HG03135 (cell line): ENCODE results near the gene TAGLN.
"Not testable (repeated sequence)": the region's sequence is repeated elsewhere in the genome, so short reads cannot be mapped to it uniquely, and the experiment has no call there.

ENCODE experiments used
- ATAC-seq: cut with Tn5 transposase; IDR thresholded peaks from one replicate; pipeline ENCODE4 v1.9.1; 2021; ENCODE audit warnings: mild to moderate bottlenecking, moderate library complexity; ENCODE audit not compliant: unreplicated experiment

TAGLN gene

DNA sequence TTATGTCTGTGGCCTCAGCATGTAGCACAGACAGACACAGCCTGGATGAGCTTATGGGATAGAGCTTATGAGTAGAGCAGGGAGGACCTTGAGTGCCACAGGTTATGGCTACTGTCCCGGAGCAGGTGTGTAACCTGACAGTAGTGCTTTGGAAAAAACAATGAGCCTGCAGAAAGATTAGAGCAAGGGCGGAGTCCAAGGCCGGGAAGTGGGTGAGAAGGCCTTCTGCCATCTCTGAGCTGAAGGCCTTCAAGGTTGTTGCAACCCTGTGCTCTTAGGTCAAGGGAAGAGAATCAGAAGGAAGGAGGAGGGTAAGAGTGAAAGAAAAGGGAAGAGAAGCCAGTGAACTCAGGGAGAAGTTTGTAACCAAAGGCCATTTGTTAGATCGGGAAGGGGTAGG is 3.9 kb upstream of the TAGLN start:
- ATAC-seq: no peak

DNA sequence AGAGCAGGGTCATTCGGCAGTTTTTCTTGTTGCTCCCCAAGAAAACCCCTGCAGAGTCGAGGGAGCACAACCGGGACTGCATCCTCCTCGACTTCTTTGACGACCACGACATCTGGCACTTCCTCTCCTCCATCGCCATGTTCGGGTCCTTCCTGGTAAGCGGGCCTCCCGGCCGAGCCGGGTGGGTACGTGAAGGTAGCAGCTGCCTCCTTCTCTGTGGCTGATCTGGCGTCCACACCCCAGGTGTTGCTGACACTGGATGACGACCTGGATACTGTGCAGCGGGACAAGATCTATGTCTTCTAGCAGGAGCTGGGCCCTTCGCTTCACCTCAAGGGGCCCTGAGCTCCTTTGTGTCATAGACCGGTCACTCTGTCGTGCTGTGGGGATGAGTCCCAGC is 3.4 kb upstream of the TAGLN start:
- ATAC-seq: no peak

- ATAC-seq: no peak
Measured at GRCh38 chr11:117197006-117197405, 2.2 kb upstream of the TAGLN start.

- ATAC-seq: no peak
Measured at GRCh38 chr11:117197516-117198456, 1.4 kb upstream of the TAGLN start.

- no peak for ATAC-seq
Measured at GRCh38 chr11:117198613-117199012, 557 bp upstream of the TAGLN start.

DNA sequence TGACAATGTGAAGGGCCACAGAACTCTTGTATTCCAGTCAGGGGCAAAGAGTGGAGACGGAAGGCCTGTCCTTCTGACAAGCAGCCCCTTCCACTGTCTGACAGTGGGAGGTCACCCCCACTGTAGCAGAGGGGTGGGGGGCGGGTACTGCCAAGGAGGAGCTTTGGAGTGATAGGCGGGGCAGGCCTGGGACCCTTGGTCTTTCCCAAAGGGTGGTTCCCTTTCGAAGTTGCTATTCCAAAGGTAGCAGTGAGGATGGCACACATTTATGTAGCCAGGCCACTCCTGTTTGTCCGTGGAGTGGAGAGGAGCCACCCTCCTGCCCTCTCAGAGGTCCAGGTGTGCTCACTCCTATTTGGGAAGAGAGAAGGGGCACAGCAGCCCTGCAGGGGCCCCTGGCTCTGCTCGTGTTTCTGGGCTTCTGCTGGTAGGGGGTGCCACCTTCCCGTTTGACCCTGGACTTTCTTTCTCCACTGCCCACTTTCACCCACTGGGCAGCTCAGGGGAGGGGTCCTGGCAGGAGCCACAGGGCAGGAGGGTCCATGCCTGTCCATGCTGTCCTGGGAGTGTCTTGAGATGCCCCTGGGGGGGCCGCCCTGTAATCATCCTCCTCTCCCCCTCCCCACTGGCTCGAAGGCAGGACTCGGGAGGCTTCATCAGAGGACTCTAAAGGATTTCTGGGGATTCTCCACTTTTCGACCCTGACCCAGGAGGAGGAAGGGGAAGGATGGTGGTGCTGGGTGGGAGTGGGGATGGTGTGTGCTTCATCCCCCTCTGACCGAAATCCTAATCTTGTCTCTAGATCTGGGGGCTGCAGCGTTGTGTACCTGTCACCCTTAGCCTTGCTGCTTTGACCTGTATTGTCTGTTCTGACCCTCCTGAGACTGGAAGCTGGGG is 994 bp downstream of the TAGLN start:
- ATAC-seq: no peak

- ATAC-seq: no peak
Measured at GRCh38 chr11:117200813-117201657, 1.9 kb downstream of the TAGLN start.

DNA sequence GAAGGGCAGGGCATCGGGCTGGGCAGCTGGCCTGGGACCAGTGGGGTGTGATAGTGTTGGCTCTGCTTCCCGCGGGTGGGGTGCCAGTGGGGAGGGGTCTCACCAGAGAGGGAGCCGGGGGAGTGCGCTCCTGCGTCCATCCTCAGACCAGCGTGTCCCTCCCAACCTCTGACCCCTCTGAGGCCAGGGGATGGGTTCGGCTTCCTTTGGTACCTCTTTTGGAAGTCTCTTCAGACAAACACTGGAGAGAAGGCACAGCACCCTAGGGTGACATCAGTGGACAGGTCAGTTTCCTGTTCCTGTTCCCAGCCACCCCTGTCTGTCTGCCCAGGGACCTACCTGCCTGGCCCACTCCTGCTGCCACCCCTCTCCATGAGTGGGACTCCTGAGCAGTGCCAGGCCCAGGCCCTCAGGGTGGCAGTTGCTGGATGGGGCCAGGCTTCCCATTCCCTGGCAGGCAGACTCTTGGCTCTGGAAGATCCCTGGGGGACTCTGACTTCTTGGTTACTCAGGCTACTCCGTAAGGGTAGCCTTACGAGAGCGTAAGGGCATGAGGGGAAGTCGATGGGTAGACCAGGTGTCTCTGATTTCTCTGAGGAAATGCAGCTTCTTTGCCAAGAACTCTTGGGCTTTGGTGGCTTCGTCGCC is 2.6 kb downstream of the TAGLN start:
- ATAC-seq: no peak

DNA sequence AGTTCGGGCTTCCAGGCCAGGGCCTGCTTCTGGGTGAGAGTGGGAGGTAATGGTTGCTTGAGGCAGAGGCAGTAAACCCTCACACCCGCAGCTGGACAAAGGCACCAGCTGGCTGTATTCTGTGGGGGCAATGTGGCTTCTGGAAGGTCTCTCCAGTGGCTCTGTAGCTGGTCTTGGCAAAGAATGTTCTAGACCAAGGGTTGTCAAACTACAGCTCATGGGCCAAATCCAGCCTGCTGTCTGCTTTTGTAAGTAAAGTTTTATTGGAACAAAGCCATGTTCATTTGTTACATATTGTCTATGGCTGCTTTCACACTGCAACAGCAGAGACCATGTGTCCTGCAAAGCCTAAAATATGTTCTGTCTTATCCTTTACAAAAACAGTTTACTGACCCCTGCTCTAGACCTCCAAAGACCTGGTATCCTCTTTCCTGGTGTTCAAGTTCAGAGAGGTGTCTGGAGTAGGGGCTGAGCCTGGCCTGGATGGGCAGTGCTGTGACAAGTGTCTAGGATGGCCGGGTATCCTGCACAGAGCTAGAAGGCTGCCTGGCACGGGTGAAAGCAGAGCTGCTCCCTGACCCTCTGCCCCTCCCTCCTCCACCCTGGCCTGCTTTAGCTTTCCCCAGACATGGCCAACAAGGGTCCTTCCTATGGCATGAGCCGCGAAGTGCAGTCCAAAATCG is 3.4 kb downstream of the TAGLN start:
- ATAC-seq: no peak

DNA sequence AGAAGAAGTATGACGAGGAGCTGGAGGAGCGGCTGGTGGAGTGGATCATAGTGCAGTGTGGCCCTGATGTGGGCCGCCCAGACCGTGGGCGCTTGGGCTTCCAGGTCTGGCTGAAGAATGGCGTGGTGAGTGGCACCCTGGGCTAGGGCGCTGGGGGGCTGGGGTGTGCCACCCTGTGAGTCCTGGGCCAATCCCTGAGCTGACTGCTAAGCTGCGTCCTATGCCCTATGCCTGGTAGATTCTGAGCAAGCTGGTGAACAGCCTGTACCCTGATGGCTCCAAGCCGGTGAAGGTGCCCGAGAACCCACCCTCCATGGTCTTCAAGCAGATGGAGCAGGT is 3.9 kb downstream of the TAGLN start:
- no peak for ATAC-seq

- ATAC-seq: no peak
Measured at GRCh38 chr11:117204283-117205080, 5.3 kb downstream of the TAGLN start.

DNA sequence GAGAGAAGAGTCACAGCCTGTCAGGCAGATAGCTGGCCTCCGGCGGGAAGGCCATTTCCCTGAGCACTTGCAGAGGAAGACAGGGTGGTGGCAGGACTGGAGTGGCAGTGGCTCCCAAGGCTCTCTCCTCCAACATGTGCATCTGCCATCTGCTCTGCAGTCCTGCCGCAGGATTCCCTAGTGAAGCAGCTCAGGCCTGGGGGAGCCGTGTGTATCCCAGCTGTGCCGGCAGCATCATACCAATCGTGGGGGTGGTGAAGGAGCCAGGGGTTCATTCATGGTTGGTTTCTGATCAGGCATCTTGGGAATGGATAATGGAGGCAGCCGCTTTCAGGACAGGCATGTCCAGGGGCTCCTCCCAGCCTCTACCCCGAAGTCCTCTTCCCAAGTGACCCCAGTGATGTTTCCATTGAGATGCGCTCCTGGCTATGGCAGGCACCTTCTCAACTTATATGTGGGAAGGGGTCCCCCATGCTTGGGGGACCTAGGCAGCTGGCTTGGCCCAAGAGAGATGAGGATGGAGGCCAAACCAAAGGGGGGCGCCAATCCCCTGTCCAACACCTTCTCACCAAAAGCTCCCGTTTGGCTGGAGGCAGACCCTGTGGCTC is 6.1 kb downstream of the TAGLN start:
- ATAC-seq: no peak

GRCh38 chr11:117206111-117206510 is 6.9 kb downstream of the TAGLN start:
- not testable (repeated sequence) for ATAC-seq

DNA sequence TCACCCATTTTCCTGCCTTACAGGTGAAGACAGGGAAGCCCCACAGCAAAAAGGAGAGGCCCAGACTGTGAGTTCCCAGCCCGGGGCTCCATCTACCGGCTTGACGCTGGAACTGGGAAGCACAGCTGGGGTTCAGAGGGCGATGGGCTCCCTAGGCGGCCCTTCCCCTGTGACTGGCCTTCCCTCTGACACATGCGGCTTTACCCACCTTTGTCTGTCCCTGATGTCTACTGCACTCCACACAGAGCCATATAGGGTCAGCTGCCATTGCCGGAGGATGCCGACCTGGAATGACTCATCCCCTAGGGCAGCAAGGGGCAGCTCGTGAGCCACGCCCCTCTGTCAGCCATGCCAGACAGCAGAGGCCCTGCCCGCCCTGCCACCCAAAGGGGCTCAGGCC is 7.7 kb downstream of the TAGLN start:
- not testable (repeated sequence) for ATAC-seq

DNA sequence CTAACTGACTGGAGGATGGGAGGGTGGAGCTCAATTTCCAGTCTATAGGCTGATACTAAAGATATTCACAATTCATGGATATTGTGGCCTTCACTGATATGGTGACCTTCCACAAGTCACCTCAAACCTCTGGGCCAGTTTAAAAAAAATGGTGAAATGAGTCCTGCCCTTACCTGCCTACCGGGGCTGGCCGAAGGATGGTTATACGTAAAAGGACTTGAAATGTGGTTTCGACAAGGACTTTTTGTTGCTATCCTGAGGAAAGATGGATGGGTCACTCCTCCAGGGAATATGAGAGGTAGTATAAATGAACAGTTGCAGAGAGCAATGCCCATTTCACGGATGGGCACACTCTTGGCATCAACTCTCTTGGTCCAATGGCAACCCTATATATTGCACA is 8.3 kb downstream of the TAGLN start:
- ATAC-seq: not testable (repeated sequence)

GRCh38 chr11:117208710-117209109 is 9.5 kb downstream of the TAGLN start:
- ATAC-seq: not testable (repeated sequence)

GRCh38 chr11:117209351-117210125 is 10.4 kb downstream of the TAGLN start:
- ATAC-seq: not testable (repeated sequence)

DNA sequence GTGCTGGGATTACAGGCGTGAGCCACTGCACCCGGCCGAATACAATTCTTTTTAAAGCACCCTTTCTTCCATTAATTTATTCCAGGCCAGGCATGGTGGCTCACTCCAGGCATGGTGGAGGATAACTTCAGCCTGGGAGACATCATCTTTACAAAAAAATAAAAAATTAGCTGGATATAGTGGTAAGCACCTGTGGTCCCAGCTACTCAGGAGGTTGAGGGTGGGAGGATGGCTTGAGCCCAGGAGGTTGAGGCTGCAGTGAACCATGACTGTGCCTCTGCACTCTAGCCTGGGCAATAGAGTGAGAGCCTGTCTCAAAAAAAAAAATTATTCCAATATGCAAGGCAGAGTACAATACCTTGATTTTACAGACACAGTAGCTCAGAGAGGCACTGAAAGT is 11.4 kb downstream of the TAGLN start:
- ATAC-seq: no peak
